ENCODE data around the gene FRMD4A.

The FRMD4A gene

DNA sequence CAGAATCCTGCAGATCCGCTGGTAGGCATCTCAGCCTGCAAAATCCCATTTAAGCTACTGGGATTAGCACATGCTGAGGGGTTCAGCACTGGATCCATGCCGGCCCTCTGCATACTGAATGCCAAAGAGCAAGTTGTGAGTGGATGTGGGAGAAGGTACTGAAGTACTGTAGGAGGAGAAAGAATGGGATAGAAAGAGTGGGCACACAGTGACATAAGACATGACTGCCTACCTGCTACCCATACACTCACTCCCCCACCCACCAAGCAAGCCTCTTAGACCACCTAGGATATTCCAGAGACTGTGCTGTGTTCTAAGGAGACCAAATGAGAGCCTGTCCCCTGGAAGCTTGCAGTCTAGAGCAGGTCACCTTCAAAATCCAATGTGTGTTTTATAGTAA is 215.9 kb downstream of the FRMD4A start:
- no peak for FAIRE-seq
- TF ChIP-seq CTCF (IDR thresholded peaks at IDR 0.05; ENCODE audit: insufficient read depth, missing control alignments): no peak
- DNase-seq (ENCODE audit: insufficient read length, low spot score): no peak

- no peak for TF ChIP-seq CTCF (IDR thresholded peaks at IDR 0.05; ENCODE audit: insufficient read depth, missing control alignments)
- no peak for DNase-seq (ENCODE audit: insufficient read length, low spot score)
- no peak for FAIRE-seq
These were observed 218.7 kb downstream of the FRMD4A start for GRCh38 chr10:14112056-14112455.

GRCh38 chr10:14111208-14111607 is 219.5 kb downstream of the FRMD4A start:
- FAIRE-seq: peak; percentile 6
- DNase-seq (ENCODE audit: insufficient read length, low spot score): no peak
- TF ChIP-seq CTCF (IDR thresholded peaks at IDR 0.05; ENCODE audit: insufficient read depth, missing control alignments): no peak

- no peak for FAIRE-seq
- no peak for TF ChIP-seq CTCF (IDR thresholded peaks at IDR 0.05; ENCODE audit: insufficient read depth, missing control alignments)
- DNase-seq (ENCODE audit: insufficient read length, low spot score): no peak
These were observed 223.9 kb downstream of the FRMD4A start for GRCh38 chr10:14106828-14107227.

DNA sequence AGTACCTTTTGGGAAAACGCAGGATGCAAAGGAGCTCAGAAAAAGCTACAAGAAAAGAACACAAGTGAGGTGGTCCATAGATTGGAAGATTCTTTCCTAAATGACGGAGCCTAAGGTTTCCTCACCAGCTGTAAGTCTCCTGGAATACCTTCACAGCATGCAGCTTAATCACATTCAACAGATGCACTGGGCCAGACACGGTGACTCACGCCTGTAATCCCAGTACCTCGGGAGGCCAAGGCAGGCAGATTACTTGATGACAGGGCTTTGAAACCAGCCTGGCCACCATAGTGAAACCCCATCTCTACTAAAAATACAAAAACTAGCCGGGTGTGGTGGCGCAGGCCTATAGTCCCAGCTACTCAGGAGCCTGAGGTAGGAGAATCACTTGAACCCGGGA is 228.7 kb downstream of the FRMD4A start:
- DNase-seq (ENCODE audit: insufficient read length, low spot score) (no peak), FAIRE-seq (no peak)
- TF ChIP-seq CTCF (IDR thresholded peaks at IDR 0.05; ENCODE audit: insufficient read depth, missing control alignments): no peak

DNA sequence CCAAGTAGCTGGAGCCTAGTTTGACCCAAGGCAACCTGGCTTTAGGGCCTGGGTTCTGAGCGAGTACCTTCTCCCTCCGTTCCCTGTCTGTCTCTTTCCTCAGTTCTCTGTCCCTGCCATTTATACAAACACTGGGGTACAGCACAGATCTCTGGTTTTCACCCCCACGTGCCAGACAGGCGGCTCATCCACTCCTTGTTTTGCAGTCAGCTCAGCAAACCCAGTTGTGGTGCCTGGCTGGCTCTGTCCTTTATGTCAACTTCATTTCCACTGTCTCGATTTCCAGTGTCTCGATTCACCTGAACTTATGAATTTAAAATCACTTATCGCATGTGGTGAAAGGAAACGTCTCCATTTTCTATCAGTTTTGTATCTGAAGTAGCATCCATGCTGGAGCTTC is 230.8 kb downstream of the FRMD4A start:
- TF ChIP-seq CTCF (IDR thresholded peaks at IDR 0.05; ENCODE audit: insufficient read depth, missing control alignments): no peak
- no peak for DNase-seq (ENCODE audit: insufficient read length, low spot score)
- no peak for FAIRE-seq

- TF ChIP-seq CTCF (IDR thresholded peaks at IDR 0.05; ENCODE audit: insufficient read depth, missing control alignments): peak; percentile 63
- FAIRE-seq (no peak), DNase-seq (ENCODE audit: insufficient read length, low spot score) (no peak)
These were observed 236.8 kb downstream of the FRMD4A start for GRCh38 chr10:14093730-14094484.

All from D721Med (cell line).